HG03571 (cell line): ENCODE results near the gene NTN1.

Experiments used
- ATAC-seq: cut with Tn5 transposase; IDR thresholded peaks from one replicate; pipeline ENCODE4 v1.9.1; 2021; ENCODE audit not compliant: unreplicated experiment

Gene NTN1

DNA sequence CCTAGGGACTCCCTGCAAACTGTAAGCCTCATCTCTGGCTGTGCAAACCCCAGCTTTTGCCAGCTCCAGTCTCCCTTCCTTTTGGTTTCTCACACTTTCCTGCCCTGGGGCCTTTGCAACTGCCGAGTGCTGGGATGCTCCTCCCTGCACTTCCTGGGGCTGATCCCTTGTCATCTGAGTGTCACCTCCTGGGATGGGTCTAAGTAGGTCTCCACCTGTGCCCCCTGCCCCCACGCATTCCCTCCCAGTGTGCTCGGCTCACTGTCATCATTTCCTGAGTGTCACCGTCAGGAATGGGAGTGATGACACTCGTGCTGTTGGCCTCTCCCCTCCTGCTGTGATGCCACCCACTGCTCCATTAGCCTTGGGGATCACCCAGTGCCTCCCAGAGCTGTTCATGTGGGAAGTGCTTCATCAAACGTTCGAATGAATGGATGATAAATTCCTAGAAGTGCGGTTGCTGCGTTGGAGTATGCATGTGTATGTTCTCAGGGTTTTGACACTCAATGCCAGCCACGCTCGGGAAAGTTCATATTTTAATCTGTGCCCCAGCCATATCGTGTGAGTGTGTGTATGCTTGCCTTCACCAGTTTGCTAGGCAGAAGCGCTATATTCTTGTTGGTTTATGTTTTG is 189.9 kb downstream of the NTN1 start:
- no peak for ATAC-seq

DNA sequence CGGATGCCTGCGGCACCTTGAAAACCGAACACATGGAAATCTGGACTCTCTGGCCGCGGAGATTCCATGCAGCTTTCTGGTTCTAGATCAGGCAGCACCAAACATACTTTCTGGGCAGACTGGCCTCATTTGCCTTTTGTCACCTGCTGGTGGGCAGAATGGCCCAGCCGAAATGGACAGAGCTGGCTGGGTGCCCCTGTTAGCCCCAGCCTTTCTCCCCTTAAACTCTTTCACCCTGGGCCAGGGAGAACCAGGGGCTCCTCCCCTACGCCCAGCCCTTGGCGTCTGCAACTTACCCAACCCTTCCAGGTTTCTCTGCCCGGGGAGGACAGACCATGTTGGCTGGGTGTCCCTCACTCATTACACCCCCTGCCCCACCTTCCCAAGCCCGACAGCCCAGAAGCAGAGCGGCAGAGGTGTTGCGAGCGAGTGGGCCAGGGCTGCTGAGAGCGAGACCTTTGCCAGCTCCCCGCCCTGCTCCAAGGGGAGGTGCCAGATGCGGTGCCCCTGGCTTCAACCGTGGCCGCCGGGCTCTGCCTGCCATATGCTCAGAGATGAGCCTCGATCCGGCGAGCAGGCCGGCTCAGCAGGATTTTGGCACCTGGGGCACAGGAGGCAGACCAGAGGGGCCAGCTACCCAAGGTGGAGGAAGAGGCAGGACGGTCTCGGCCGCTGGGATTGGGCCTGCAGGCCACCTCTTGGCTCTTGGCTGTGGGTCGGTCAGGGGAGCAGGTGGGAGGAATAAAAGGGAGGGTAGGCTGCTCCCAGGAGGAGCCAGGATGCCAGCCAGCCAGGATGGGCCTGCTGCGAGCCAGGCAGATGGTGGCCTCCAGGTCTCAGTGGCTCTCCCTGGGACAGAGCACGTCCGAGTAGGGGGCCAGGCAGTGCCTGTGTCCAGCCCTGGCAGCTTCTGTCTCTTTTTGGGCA is 191.3 kb downstream of the NTN1 start:
- ATAC-seq: no peak

DNA sequence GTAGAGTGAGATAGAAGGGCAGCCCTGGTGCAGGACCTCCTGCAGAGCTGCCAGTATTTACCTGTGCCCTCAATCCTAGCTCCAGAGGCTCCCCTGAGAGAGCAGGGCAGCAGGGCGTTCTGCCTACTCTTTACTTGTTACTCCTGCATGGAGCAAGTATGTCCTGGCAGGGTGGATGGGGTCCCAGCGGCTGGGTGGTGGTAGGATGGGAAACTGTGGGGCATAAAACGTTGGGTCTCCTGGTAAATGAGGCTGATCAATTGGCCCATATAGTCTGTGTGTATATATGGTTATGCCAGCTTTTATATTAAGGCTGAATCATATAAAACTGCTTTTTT is 192.0 kb downstream of the NTN1 start:
- no peak for ATAC-seq

DNA sequence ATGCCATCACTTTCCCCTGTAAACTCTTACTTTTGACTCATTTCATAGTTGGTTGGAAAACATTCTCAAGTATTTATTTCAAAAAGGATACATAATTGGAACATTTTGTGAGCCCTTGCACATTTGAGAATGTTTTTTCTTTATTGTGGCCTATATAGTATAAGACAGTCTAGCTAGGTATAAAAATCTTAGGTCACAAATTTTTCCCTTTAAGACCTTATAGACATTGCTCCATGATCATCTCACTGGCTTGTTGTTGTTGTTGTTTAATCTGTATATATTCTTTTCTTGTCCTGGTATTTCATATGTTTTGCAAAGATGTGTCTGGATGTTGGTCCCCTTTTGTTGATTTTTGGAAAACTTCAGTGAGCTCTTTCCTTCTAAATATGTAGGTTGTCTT is 194.2 kb downstream of the NTN1 start:
- no peak for ATAC-seq

DNA sequence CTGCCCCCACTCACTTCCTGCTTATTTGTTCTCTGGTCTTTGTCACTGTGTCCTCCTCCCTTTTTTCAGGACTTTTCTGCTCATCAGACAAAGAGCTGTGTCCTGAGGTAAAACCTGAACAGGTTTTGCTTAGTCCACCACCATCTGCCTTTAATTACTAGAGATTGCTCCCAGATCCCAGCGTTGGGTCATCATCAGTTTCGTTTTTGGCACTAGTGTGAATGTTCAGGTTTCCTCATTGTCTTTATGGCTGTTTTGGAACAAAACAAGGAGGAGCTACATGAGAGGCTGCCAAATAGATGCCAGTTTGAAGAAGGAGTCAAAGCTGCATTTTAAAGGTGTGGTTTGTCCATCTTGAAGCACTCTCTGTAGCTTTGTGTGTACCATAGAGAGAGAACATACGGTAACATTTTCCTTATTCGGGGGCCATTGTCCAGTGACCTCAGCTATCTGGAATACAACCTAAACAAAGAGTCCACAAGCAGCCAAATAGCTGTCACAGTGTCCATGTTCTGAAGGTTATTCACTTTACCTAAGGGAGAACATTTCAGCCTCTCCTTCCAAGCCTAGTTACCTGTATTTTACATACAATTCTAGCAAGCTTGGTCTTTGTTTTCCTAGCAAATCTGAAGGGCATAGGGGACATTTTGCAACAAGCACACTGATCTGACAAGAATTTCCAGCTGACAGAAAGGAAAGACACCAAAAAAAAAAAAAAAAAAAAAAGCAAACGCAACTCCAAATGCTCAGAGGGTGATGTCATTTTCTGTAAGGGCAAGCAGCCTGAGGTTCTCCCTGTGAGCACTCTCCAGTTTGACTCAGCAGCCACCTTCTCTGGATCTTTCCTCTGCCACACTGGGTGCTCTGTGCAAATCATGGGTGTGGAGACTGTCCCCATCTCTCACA is 196.1 kb downstream of the NTN1 start:
- no peak for ATAC-seq

DNA sequence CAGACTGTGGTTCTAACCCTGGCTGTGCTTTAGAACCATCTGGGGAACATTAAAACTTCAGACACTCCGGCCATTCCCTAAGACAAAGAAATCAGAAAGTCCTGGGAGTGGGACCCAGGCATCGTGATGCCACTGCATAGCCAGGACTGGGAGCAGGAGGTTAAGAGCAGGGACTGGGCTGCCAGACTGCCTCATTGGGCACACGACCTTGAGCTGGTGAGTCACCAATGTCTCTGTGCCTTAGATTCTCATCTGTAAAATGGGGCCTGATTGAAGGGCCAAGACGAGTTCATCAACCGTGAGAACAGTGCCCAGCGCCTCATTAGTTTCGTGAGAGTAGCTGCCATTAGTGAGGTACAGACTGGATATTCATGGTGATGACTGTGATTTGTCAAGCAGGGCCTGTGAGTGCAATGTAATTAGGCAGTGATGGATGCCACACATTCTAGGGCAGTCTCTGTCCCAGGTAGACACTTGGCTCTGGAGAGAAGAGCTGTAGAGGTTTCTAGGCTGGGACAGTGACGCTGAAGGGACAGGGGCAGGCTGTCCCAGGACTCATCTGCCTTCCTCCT is 196.8 kb downstream of the NTN1 start:
- ATAC-seq: no peak

DNA sequence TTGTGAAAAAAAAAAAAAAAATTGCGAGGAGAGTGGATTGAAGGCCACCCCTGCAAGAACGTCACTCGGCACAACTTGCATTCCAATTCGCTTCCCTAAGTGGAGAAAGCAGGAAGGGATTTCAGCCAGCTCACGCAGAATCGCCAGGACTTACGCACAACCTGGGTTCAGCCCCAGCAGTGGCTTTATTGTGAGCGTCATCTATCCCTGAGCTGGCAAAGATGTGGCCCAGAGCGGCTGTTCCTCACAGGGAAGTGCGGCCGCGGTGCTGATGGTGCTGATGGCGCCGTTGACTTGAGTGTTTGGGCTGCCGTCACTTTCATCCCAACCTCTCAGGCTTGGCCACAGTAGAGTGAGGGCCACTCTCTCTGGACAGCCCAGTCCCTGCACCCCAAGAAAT is 197.6 kb downstream of the NTN1 start:
- no peak for ATAC-seq

DNA sequence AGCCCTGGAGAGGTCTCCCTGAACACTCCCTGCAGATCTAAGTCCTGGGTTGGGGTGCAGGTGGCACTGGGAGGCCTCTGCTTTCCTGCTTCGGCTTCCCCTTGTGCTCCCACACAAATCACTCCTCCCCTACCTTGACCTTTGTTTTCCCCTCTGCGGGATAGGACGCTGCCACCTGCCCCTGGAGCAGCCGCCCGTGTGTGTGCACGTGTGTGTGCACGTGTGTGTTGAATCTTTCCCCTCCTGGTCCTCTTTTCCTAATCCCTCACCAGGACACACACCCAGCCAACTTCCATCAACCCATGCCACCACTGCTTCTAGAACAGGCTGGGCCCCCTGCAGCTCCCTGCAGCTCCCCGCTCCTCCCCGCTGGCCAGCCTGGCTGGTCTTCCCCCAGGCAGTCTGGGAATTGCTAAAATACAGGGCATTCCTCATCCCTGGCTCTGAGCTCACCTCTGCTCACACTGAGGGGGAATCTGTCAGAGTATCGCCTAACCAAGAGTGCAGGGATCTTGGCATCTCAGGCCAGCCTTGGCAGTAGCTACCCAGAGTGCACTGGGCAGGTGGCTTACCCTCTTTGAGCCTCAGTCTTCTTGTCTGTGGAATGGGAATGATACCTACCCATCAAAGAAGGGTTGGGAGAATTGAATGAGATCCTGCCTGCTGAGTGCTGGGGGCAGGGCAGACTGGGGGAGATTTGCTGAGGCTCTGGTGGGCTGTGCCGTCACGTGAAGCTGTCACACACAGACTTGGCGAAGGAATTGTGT is 198.5 kb downstream of the NTN1 start:
- no peak for ATAC-seq

DNA sequence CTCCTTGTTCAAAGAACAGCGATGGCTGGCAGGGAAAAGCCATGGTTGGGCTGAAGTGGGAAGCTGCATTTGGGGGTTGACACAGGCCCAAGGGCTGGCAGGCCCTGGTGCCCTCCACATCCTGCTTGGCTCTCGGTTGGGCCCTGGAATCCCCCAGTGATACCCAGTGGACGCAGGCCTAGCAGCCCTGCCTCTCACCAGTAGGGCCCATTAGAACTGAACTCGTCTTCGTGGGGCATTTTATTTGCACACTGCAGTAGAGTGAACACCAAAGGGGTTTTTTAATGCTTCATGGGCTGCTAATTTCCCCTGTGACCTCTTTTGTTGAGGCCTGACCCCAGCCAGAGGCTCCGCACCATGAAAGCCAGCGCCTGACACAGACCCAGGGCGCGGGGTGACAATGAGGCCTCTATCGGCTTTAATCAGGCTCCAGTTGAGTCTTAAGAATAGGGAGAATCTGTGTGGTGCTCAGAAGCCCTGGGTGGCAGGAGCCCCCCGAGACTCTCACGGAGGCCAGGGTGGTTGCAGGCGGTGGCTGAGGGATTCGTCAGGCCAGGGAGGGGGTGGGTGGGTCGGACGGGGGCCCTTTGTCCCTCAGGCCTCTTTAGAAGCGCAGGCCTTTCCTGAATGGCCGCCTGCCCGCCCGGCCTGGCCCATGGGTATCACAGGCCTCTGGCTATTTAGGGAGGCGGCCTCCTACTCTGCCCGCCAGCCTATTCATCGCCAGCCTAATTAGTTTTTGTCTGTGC is 199.3 kb downstream of the NTN1 start:
- ATAC-seq: no peak

DNA sequence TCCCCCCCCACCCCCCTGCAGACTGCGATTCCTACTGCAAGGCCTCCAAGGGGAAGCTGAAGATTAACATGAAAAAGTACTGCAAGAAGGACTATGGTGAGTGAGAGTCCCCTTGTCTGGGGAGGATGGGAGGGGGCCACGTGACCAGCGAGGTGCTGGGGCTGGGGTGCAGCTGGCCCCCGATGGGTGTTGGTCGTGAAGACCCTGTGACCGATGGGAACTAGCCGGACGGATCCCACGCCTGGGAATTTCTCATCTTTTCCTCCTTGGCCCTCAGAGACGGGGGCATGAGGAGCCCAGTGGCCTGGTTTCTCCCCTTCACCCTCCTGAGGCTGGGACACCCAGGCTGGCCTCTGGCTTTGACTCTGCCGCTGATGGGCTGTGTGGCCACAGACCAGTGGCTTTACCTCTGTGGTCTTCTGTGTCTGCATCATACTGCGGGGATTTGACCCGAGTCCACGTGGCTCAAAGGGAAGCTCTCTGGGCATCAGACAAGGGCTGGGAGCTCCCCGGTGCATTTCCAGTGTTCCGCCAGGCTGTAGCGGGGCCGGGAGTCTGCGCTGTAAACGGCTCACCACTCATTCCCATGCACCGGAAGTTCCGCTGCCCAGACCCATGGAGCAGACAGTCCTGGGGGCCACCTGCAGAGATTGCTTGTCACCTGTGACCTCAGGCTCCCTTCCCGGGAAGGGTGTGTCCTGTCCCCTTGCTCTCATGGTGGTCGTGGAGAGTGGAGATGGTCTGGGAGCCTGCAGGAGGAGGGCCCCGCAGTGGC is 200.0 kb downstream of the NTN1 start:
- ATAC-seq: no peak

DNA sequence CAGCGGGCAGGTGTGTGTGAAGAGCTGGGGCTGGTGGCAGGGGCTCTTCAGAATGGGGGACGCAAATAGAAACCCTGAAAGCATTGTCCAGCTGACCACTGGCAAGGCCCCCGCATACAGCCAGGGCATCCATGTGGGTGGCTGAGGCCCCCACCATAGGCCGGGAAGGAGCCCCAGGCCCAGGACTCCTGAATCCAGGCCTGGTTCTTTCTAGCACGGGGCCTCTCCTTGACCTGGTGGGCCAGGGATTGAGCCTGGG is 200.5 kb downstream of the NTN1 start:
- no peak for ATAC-seq

DNA sequence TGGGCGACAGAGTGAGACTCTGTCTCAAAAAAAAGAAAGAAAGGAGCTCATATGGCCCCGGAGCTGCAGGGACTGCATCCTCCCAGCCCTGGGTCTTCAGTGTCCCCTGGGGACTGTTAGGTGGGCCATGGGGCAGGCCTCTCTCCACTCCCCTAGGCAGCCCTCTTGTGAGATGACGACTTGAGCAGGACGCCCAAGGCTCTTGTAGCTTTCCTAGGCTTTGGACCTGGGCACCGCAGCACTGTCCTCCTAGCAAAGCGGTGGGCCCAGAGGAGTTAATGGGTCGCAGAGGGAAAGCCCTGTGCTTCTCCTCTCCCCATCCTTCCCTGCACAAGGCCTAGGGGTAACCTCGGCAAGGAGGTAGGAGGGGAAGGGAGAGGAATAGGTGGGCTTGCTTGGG is 202.2 kb downstream of the NTN1 start:
- no peak for ATAC-seq

DNA sequence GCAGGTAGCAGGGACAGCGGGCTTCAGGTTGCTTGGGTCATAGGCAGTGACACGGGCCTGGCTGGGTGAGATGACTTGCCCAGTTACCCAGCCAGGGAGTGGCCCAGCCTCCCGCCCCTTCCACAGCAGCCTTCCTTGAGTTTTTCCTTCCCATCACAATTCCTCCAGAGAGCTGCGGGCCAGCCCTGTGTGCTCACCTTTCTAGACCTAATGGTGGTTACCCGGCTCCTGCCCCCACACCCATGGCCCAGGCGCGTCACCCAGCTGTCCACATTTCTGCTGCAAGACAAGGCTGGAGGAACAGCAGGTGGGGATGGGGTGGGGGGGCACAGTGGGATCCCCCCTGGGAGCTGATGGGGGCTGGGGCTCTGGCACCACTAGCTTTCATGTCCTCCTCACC is 203.2 kb downstream of the NTN1 start:
- no peak for ATAC-seq

DNA sequence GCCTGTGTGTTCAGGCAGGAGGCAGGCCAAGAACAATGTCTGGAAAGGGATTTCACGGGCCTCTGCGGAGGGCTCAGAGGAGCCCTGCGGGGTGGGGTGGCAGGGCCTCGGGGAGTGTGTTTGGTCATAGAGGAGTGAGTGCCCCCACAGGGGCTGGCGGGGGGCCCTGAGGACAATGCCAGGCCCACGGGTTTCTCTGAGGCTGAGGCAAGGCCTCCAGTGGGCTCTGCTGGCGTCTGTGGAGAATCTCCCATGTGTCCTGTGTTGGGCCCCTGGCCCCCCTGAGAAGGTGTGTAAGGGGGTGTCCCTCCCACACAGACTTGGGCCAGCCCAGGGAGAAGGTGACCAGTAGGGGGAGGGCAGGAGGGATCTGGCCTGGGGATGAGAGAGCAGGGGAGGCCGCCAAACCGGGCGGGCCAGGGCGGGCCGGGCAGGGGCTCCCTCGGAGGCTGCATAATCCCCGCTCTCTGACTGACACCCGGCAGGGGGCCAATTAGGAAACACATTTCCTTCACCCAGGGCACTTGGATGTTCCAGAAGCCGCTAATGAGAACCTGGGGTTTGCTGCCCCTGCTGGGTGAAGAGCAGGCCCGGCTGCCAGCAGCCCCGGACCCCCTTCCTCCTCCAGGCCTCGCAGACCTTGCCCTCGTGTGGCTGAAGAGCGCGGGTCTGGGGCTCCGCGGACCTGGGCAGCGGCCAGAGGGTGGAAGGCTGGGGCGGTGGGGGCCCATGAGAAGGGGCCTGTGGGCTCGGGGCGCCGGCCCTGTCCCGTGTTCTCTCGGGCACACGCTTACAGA is 204.2 kb downstream of the NTN1 start:
- no peak for ATAC-seq

DNA sequence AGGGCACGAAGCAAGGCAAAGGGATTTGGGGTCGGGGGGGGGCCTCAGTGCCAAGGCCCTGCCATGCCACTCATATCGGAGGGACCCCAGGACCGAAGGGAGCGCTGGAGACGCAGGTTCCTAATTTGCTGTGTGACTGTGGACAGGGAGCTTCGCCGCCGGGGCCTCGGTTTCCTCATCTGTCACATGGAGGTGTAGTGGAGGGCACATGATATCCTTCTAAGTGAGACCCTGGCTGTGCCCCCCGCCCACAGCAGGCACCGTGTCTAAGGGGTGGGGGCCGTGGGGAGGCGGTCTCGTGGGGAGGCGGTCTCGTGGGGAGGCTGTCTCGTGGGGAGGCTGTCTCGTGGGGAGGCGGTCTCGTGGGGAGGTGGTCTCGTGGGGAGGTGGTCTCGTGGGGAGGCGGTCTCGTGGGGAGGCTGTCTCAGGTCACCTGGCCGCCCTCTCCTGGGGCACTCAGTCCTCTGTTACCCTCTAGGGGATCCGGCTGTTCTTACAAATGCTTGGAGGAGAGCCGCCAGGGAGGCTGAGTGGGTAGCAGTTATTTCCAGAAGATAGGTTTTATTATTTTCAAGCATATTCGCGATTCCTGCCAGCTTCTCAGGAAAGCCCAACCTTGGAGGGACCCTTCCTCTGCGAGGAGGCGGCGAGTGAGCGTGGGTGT is 205.0 kb downstream of the NTN1 start:
- ATAC-seq: no peak

DNA sequence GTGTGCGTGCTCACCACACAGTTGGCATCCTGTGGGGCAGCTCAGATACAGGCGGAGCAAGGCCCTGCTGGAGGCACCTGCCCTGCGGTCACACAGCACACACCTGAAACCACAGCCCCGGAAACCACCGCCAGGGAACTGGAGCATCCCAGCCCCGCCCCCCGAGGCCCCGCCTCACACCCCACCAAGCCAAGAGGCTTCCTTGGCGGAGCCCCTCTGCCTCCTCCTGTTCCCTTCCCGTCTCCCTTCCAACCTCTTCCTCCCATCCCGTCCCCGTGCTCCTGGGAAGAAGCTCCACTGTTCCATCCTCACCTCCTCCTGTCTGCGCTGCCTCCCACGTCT is 205.5 kb downstream of the NTN1 start:
- ATAC-seq: no peak

DNA sequence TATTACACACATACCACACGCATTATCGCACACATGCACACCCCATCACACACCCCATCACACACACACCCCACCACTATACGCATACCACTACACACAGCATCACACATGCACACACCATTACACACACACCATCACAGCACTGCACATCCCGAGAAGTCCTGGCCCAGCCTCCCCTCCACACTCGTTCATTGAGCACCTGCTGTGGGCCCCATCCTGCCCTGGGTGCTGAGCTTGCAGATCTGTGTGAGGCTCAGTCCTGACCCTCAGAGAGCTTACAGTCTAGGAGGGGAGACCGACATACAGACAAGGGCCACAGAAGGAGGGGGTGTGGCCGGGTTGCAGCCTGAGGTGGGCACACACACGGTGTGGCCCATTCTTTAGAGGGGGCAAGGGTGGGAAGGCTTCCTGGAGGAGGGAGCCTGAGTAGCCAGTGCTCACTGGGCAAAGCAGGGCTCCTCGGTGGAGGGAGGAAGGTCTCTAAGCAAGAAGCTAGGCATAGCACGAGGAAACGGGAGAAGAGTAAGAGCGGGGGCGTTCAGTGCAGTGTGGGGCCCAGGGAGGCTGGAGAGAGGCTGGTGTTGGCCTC is 206.6 kb downstream of the NTN1 start:
- no peak for ATAC-seq
